ENCODE data around the gene SBK2. TPM values are rescaled to one million over a fixed set of nuclear protein-coding genes. Genes with fewer than 3 reads are reported as not detected.

Gene SBK2
- total RNA-seq, 4 donors from 2014 or later: 1.5 to 3.0 (median 1.6) TPM; not detected in 1

- in situ Hi-C loops (cut with MboI; ENCODE audit: low sequenced_read_pairs in 4 of 4): no loop called here
- no peak for DNase-seq
- Histone ChIP-seq H3K27me3 (no peaks in the 10 kb centered on the region), H3K4me1 (peaks cover 9 to 11% of the 10 kb centered on the region in 2 donors), H3K9me3 (no peaks in the 10 kb centered on the region), H3K36me3 (no peaks in the 10 kb centered on the region), H3K4me3 (no peak overlapping the region), H3K27ac (no peak overlapping the region)
- no peak for ATAC-seq
- intact Hi-C loops (cut with DNase I; ENCODE audit: low total_unique reads): no loop called here
- TF ChIP-seq POLR2A (IDR thresholded peaks at IDR 0.05) (no peak), CTCF (IDR thresholded peaks at IDR 0.05 in 4 of 5, conservative IDR thresholded peaks at IDR 0.05 in 1 of 5) (no peak)
Measured at GRCh38 chr19:55567708-55568328, 30.9 kb upstream of the SBK2 start.

- intact Hi-C loops (cut with DNase I; ENCODE audit: low total_unique reads): no loop called here
- H3K27ac ChIP-seq: no peak overlapping the region
- H3K36me3 ChIP-seq: no peaks in the 10 kb centered on the region
- DNase-seq (no peak), ATAC-seq (no peak)
- H3K9me3 ChIP-seq: no peaks in the 10 kb centered on the region
- no peak overlapping the region for H3K4me3 ChIP-seq
- no peaks in the 10 kb centered on the region for H3K27me3 ChIP-seq
- TF ChIP-seq POLR2A (IDR thresholded peaks at IDR 0.05) (no peak), CTCF (IDR thresholded peaks at IDR 0.05 in 4 of 5, conservative IDR thresholded peaks at IDR 0.05 in 1 of 5) (no peak)
- in situ Hi-C loops (cut with MboI; ENCODE audit: low sequenced_read_pairs in 4 of 4): no loop called here
- H3K4me1 ChIP-seq: peaks cover 9 to 11% of the 10 kb centered on the region in 2 donors
Measured at GRCh38 chr19:55566823-55567222, 29.9 kb upstream of the SBK2 start.

- peak overlapping the region in 1 of 4 donors; percentile 16 for H3K4me3 ChIP-seq
- in situ Hi-C loops (cut with MboI; ENCODE audit: low sequenced_read_pairs in 4 of 4) (no loop called here), intact Hi-C loops (cut with DNase I; ENCODE audit: low total_unique reads) (loop anchor here (1.0 to 5.0 kb wide), 2 partner anchors 17 to 34 kb away; partner anchors contain the start of genes FIZ1 and ZNF579)
- peaks cover 9 to 14% of the 10 kb centered on the region in 2 donors for H3K4me1 ChIP-seq
- TF ChIP-seq POLR2A (IDR thresholded peaks at IDR 0.05) (peak; percentile 79), CTCF (IDR thresholded peaks at IDR 0.05 in 4 of 5, conservative IDR thresholded peaks at IDR 0.05 in 1 of 5) (no peak)
- no peaks in the 10 kb centered on the region for H3K27me3 ChIP-seq
- peak; percentile 64 to 83 for DNase-seq
- no peaks in the 10 kb centered on the region for H3K36me3 ChIP-seq
- H3K27ac ChIP-seq: peak overlapping the region; percentile 79 to 93 (median 84)
- ATAC-seq: peak; percentile 95 to 97
- no peaks in the 10 kb centered on the region for H3K9me3 ChIP-seq
Measured at GRCh38 chr19:55563261-55563690, 26.3 kb upstream of the SBK2 start.

- Histone ChIP-seq H3K27me3 (no peaks in the 10 kb centered on the region), H3K36me3 (no peaks in the 10 kb centered on the region), H3K27ac (no peak overlapping the region), H3K4me1 (peaks cover 26 to 35% of the 10 kb centered on the region in 2 donors), H3K9me3 (no peaks in the 10 kb centered on the region), H3K4me3 (no peak overlapping the region)
- in situ Hi-C loops (cut with MboI; ENCODE audit: low sequenced_read_pairs in 4 of 4): no loop called here
- intact Hi-C loops (cut with DNase I; ENCODE audit: low total_unique reads): loop anchor here (5.0 kb wide), 1 partner anchor 38 kb away; the partner anchor contains the start of gene FIZ1
- TF ChIP-seq CTCF (IDR thresholded peaks at IDR 0.05 in 4 of 5, conservative IDR thresholded peaks at IDR 0.05 in 1 of 5): no peak
- TF ChIP-seq POLR2A (IDR thresholded peaks at IDR 0.05): no peak
- DNase-seq (no peak), ATAC-seq (no peak)
Measured at GRCh38 chr19:55559684-55560083, 22.8 kb upstream of the SBK2 start.

Measured in gastrocnemius medialis (tissue), 4 donors.